Right kidney (tissue), 1 donor: ENCODE data around the gene PNPLA1.
A peak's percentile ranks its signal among the peaks of the same experiment; 100 is the strongest.

Experiments used
- DNase-seq: peaks from one replicate; pipeline ENCODE4 v3.0.0-alpha.2; 2016

The PNPLA1 gene

DNA sequence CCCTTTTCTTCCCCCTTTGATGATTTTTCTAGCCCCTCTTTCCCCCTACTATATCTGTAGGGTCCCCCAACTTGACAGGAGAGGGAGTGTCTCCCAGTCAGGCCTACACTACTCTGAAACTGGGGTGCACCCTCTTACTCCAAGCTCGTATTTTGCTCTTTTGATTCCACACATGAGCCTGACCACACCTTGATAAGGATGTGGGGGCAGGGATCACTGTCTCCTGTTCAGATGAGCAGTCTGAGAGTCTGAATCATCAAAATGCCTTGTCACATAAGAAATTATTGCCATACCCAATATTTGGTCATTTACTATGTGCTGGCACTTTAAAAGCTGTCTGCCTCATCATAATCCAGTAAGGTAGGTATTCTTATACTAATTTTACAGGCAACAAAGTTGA, 15.9 kb downstream of the PNPLA1 start:
- no peak for DNase-seq

DNA sequence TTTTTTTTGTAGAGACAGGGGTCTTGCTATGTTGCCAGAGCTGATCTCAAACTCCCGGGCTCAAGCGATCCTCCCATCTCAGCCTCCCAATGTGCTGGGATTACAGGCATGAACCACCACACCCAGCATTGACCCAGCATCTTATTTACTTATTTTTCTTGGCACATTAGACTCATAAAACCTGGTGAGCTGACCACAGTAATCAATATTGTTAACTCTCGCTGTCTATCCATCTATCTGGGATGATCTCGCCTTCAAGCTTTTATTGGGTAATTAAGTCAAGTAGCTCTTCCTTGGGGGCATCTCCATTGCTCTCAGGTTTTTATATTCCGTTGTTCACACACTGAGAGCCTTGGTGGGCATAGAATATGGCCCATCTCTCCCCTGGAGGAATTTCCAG, 17.0 kb downstream of the PNPLA1 start:
- no peak for DNase-seq

- no peak for DNase-seq
Observed at GRCh38 chr6:36289281-36289878, 19.5 kb downstream of the PNPLA1 start.

GRCh38 chr6:36290668-36291620, 21.1 kb downstream of the PNPLA1 start:
- no peak for DNase-seq

- no peak for DNase-seq
Observed at GRCh38 chr6:36292170-36292569, 22.3 kb downstream of the PNPLA1 start.

- no peak for DNase-seq
Observed at GRCh38 chr6:36296240-36296639, 26.4 kb downstream of the PNPLA1 start.

- no peak for DNase-seq
Observed at GRCh38 chr6:36297051-36297450, 27.2 kb downstream of the PNPLA1 start.

GRCh38 chr6:36297511-36297910, 27.7 kb downstream of the PNPLA1 start:
- DNase-seq, result no peak

- no peak for DNase-seq
Observed at GRCh38 chr6:36298027-36298426, 28.2 kb downstream of the PNPLA1 start.

GRCh38 chr6:36301085-36301658, 31.3 kb downstream of the PNPLA1 start:
- no peak for DNase-seq

- DNase-seq, result no peak
Observed at GRCh38 chr6:36301781-36302180, 31.9 kb downstream of the PNPLA1 start.

GRCh38 chr6:36302227-36302976, 32.5 kb downstream of the PNPLA1 start:
- peak; percentile 54 for DNase-seq

DNA sequence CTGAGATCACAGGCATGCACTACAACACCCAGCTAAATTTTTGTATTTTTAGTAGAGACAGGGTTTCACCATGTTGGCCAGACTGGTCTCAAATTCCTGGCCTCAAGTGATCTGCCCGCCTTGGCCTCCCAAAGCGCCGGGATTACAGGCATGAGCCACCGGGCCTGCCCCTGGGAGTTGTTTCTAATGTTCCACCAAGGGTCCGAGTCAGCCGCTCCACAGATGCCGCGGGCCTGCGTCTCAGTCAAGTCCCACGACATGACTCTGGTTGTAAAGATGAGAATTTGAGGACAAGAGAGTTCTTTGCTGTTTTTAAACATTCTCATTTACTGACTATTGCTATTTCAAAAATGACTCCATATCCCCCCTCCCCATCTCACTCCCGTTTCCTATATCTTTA, 36.0 kb downstream of the PNPLA1 start:
- DNase-seq, result no peak

GRCh38 chr6:36306375-36306774, 36.5 kb downstream of the PNPLA1 start:
- no peak for DNase-seq

GRCh38 chr6:36308514-36308913, 38.7 kb downstream of the PNPLA1 start:
- DNase-seq, result no peak

DNA sequence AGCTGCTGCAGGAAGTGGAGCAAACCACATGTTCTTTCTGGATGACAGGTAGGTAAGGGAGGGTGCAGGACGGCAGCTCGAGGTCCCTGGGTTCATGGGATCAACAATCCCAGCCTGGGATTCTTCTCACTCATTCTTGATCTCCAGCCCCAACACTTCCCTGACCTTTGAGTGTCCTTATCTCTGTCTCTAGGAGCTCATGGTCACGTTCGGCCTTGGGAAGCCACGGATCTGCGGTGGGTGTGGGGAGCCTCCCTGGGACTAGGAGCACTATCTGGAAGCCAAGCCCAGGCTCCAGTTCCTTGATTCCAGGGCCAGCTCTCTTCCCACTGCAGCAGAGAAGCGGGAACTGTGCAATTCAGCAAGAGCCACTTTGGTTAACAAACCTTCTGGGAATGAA, 39.3 kb downstream of the PNPLA1 start:
- DNase-seq, result no peak

DNA sequence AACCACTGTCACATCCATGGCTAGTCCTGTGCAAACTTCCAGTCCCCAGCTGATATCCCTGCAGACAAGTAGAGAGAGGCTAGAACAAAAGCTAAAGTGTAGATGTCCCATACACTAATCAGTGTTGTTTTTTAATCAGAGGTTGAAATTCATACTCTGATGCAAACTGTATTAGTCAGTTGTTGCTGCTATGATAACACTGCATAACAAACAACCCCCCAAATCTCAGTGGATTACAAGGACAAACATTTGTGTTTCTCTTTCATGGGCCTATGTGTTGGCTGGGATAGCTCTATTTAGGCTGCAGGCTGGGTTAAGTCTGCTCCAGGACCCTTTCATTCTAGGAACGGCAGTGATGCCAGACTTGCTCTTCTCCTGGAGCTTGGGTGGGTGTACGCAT, 40.0 kb downstream of the PNPLA1 start:
- no peak for DNase-seq

GRCh38 chr6:36312854-36313648, 43.2 kb downstream of the PNPLA1 start:
- DNase-seq, result no peak

GRCh38 chr6:36313649-36313936, 43.7 kb downstream of the PNPLA1 start:
- no peak for DNase-seq

- no peak for DNase-seq
Observed at GRCh38 chr6:36314221-36315014, 44.6 kb downstream of the PNPLA1 start.

GRCh38 chr6:36315921-36316320, 46.1 kb downstream of the PNPLA1 start:
- no peak for DNase-seq
